ENCODE results near the gene TRIM28.

Gene TRIM28

DNA sequence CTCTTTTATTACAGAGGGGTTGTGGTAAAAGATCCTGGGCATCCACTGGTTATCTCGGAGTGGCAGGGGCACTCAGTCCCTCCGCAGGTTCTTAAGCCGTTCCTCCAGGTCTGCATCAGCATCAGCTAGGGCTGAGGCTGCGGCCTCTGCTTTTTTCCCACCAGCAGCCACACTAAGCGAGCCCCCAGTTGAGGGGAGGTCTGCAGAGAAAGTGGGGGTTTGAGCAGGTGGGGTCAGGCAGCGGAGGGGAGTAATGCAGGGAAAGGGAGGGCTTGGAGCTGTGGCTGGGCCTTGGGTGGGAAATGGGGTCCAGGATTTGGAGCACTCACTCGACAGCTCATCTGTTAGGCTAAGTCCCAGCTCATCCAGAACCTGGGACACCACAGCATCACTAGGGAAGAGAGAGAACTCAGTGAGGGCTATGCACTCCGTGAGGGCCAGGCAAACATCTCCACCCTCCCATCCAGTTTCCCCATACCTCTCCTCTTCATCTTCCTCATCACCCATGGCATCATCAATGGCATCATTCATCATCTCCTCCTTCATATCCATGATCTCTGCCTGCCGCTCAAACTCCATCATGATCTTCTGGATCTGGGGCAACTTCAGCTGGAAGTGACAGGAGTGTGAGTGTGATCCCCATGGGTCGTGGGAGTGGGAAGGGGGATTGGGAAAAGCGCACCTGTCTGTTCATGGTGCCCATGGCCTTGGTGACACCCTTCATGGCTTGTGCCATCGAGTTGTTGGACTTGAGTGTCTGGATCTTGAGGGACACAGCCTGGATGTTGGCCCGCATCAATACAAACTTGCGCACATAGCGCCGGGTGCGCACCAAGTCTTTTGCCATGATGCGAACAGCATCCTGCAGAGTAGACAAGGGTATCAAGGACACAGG, 8.0 kb downstream of the TRIM28 start:
- no peak for FAIRE-seq
- peak; percentile 86 for TF ChIP-seq POLR2AphosphoS5 (IDR thresholded peaks at IDR 0.05; ENCODE audit: low read depth, low read length)
- peak; percentile 66 for TF ChIP-seq POLR2A (IDR thresholded peaks at IDR 0.05; ENCODE audit: low read depth, low read length)
- TF ChIP-seq TAF1 (IDR thresholded peaks at IDR 0.05; ENCODE audit: borderline replicate concordance, low read depth, low read length), result no peak
- DNase-seq (ENCODE audit: insufficient read length), result no peak

DNA sequence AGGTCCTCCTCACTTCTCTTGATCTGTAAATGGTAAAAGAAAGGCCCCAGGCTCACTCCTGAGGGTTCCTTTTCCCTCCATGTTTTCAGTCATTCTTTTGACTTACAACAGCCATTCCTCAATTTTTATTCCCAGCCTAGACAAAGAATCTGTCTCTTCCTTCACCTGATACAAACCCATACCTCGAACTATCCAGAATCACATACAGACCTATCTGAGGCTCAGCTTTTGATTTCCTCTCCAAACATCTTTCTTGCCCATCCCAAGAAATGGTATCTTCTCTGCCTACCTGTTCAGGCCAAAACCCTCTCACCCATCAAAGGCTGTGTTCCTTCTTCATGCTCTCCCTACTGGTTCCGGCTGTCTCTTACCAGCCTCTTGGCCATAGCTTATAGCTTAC, 8.8 kb downstream of the TRIM28 start:
- TF ChIP-seq POLR2A (IDR thresholded peaks at IDR 0.05; ENCODE audit: low read depth, low read length), result no peak
- TF ChIP-seq TAF1 (IDR thresholded peaks at IDR 0.05; ENCODE audit: borderline replicate concordance, low read depth, low read length), result no peak
- no peak for TF ChIP-seq POLR2AphosphoS5 (IDR thresholded peaks at IDR 0.05; ENCODE audit: low read depth, low read length)
- no peak for DNase-seq (ENCODE audit: insufficient read length)
- FAIRE-seq, result no peak

DNA sequence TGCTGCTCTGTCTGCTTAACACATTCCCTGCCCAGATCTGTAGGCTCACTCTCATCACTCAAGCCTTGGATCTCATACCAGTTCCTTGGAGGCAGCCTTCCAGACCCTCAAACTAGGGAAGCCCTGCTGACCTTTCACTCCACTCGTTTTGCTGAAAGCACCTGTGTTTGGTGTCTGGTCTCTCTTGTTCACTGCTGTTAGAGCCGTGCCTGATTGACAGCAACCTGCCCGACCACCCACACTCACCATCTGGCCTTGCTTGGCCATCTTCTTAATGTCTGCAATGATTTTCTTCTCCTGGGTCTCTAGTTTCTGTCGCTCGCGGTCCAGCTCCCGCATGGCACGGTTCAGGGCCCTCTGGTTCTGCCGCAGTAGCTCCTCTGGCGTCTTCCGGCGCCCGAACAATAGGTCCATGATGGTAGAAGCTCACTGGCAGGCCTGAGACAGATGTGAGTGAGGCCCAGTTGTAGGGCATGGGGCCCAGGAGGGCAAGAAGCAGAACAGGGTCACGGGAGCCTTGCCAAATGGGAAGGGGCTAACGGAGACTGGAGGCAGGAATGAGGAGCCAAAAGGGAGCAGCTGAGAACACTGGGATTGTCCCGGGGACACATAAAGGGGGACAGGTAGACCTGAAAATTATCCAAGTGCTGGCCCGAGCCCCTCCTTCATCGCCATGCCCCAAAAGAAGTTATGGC, 10.1 kb downstream of the TRIM28 start:
- DNase-seq (ENCODE audit: insufficient read length) (no peak), FAIRE-seq (no peak)
- TF ChIP-seq TAF1 (IDR thresholded peaks at IDR 0.05; ENCODE audit: borderline replicate concordance, low read depth, low read length) (no peak), POLR2AphosphoS5 (IDR thresholded peaks at IDR 0.05; ENCODE audit: low read depth, low read length) (no peak), POLR2A (IDR thresholded peaks at IDR 0.05; ENCODE audit: low read depth, low read length) (no peak)

DNA sequence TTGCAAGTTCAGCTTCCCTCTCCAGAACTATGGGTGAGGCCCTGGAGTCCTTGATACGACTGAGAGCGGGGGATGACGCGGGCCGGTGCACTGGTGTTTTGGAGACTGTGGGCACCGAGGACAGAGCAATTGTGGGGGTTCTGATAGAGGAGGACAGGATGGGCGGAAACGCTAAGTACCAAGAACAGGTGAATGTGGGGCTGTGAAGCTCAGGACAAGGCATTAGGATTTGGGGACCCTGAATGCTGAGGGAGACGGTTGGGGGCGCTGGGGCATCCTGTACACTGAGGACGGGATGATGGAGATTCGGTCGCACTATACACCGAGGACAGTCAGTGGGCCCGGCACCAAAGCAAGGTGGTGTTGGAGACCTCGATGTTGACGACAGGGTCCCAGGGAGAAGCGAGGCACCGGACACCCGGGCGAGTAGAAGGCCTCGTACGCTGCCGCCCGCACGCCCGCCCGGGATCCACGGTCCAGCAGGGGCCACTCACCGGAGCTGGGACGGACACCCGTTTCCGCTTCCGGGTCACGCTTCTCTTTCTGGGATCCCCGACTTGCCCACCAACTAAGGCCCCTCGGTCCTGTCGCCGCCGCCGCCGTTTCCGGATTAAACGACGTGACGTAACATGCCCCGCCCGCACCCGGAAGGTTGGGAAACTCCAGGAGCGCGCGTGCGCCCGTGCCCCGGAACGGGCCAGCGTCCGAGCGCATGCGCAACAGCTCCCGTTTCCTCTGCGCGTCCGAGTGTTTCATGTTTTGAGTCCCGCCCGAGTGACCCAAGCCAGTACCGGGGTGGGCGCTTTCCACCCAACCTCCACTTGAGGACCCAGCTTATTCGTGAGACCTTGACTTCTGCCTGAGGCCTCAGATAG, 10.9 kb downstream of the TRIM28 start, which contains the start of gene CHMP2A:
Gene CHMP2A, minus strand, starts transcription at position 612 of the 875 bp plus-strand sequence. CDS start 893 bp downstream, outside the sequence.
- DNase-seq (ENCODE audit: insufficient read length), result peak; percentile 97
- peak; percentile 85 for TF ChIP-seq POLR2AphosphoS5 (IDR thresholded peaks at IDR 0.05; ENCODE audit: low read depth, low read length)
- TF ChIP-seq POLR2A (IDR thresholded peaks at IDR 0.05; ENCODE audit: low read depth, low read length), result peak; percentile 84
- no peak for TF ChIP-seq TAF1 (IDR thresholded peaks at IDR 0.05; ENCODE audit: borderline replicate concordance, low read depth, low read length)
- FAIRE-seq, result peak; percentile 96

DNA sequence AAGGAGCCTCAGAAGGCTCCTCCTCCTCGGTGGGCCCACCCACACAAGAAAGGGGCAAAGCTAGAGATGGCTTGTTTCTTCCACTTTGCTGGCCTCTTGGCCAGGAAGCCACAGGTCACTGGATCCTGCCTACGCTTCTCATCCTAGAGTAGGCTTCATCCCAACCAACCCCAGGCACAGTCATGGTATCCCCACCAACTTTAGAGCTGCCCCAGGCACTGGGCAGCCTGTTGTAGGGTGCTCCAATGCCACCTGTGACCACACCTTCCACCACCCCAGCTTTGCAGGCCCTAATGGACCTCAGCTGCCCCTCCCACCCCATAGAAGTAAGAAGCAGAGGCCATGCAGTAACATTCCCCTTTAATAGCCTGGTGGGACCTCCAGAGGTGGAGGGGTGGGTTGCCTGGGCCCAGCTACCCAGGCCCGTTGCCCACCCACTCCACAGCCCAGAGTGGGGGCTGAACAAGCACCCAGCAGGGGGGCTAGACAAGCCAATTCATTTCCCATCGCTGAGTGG, 11.6 kb downstream of the TRIM28 start:
- DNase-seq (ENCODE audit: insufficient read length) (no peak), FAIRE-seq (no peak)
- no peak for TF ChIP-seq POLR2A (IDR thresholded peaks at IDR 0.05; ENCODE audit: low read depth, low read length)
- no peak for TF ChIP-seq TAF1 (IDR thresholded peaks at IDR 0.05; ENCODE audit: borderline replicate concordance, low read depth, low read length)
- TF ChIP-seq POLR2AphosphoS5 (IDR thresholded peaks at IDR 0.05; ENCODE audit: low read depth, low read length), result no peak

DNA sequence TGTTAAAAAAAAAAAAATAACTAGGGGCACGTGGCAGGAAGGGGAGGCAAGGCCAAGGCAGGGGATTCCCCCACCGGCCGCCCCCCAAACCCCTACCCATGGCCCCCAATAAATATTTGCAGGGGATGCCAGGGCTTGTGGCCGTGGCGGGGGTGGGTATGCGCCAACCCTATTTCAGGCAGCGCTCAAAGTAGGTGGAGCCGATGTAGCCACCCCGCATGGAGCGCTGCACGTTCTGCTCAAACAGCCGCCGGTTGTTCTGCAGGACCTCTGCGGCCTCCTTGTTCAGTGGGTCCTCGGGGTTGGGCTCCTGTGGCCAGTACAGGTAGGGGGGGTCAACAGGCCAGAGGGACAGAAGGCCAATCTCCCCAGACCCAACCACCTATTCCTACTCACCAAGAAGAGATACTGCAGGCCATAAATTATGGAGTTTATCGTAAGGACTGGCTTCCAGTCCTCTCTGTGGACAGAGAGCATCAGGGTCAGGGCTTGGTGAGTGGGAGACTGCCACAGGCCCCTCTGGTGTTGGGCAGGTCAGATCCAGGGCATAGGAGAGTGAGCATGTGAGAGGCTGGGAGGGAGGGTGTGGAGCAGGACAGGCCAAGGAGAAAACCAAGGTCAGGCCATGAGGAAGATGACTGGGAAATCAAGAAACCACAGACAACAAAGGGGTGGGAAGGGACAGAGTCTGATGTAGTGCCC, 12.2 kb downstream of the TRIM28 start:
- no peak for DNase-seq (ENCODE audit: insufficient read length)
- no peak for FAIRE-seq
- no peak for TF ChIP-seq TAF1 (IDR thresholded peaks at IDR 0.05; ENCODE audit: borderline replicate concordance, low read depth, low read length)
- no peak for TF ChIP-seq POLR2A (IDR thresholded peaks at IDR 0.05; ENCODE audit: low read depth, low read length)

DNA sequence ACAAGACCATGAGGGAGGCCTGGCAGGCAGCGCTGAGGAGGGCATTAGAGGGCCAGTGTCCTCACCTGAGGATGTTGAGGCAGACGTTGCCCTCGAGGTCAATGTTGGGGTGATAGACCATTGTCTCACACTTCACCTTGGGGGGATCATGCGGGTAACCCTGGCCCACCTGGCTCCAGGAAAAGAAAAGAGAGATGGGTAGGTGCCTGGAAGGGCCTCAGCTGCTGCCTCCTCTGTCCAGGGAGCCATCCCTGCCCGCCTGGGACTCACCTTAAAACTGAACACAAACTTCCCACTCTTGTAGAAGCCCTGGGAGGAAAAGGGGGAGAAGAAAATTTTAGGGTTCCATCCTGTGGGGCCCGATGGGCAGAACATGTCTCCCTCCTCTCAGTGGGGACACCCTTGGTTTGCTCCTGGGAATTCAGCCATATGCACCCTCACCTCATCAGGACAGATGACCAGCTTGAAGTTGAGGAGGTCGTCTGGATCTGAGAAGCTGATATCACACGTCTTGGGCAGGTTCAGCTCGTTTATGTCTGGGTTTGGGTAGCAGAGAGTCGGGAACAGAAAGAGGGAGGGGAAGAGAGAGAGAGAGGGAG, 12.9 kb downstream of the TRIM28 start:
- TF ChIP-seq POLR2A (IDR thresholded peaks at IDR 0.05; ENCODE audit: low read depth, low read length) (no peak), POLR2AphosphoS5 (IDR thresholded peaks at IDR 0.05; ENCODE audit: low read depth, low read length) (no peak), TAF1 (IDR thresholded peaks at IDR 0.05; ENCODE audit: borderline replicate concordance, low read depth, low read length) (no peak)
- FAIRE-seq (no peak), DNase-seq (ENCODE audit: insufficient read length) (no peak)

DNA sequence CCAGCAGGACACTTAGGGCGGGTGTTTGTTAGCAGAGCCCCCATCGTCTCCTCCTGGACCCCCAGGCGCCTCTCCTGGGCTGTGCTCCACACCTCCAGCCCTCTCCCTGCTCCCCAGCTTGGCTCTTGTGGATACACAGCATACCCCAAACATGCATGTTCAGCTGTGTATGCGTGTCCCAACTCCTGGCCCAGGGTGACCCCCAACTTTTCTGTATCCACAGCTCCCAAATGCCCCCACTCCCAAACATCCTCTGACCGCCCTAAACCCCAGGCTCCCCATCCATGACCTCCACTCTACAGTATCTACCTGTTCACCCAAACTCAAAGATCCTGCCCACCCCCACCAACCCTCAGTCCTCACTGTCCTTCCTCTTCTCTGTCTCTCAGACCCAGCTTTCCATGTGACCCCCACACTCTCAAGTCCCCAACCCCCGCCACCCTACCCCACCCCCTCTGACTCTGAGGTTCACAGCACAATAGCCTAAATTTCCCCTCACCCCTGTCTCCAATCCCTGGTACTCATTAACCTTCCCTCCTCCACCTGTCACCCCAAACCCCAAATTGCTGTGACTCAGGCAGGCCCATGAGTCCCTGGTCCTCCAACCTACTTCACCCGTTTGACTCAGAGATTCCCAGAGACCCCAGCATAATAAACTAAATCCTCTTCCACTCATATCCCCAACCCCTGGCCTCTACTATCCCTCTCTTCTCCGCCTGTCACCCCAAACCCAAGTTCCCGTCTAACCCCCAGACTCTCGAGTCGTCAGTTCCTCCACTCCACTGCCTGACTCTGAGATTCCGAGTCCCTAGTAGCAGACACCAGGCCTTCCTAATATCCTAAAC, 13.6 kb downstream of the TRIM28 start:
- no peak for FAIRE-seq
- TF ChIP-seq POLR2AphosphoS5 (IDR thresholded peaks at IDR 0.05; ENCODE audit: low read depth, low read length) (no peak), POLR2A (IDR thresholded peaks at IDR 0.05; ENCODE audit: low read depth, low read length) (no peak), TAF1 (IDR thresholded peaks at IDR 0.05; ENCODE audit: borderline replicate concordance, low read depth, low read length) (no peak)

DNA sequence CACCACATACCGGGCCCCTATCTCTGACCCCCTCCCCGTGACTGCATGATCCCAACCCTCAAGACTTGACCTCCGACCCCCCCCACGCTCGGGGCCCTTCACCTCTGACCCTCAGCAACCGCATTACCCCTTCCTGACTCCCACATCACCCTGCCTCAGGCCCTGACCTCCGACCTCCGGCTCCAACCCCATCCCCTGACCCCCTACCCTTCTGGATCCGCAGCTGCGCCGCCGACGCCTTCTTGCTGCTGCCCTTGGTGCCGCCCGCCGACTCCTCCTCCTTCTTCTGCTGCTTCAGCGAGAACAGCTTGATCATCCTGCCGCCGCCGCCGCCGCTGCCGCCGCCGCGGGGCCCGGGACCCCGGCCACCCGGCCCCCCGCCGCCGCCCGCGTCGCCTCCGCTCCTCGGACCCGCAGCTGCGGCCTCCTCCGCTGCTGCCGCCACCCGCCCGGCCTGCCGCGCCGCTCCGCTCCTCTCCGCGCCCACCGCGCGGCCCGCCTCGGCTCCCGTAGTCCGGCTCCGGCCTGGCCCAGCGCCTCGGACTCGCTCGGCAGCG, 14.3 kb downstream of the TRIM28 start, which contains the start of gene UBE2M:
Gene UBE2M, minus strand, starts transcription at position 546 of the 557 bp plus-strand sequence. Its CDS starts 230 bp downstream, at position 316.
- FAIRE-seq (no peak), DNase-seq (ENCODE audit: insufficient read length) (no peak)
- TF ChIP-seq TAF1 (IDR thresholded peaks at IDR 0.05; ENCODE audit: borderline replicate concordance, low read depth, low read length) (no peak), POLR2A (IDR thresholded peaks at IDR 0.05; ENCODE audit: low read depth, low read length) (0 out of 2 replicates have a peak, but pooled peaks have one; percentile 16), POLR2AphosphoS5 (IDR thresholded peaks at IDR 0.05; ENCODE audit: low read depth, low read length) (no peak)

More for the DNA sequence above, 13.6 kb downstream of the TRIM28 start:
- no peak for DNase-seq (ENCODE audit: insufficient read length)

Measured in GM12892 (cell line).